ENCODE results near the gene PFN3. TPM values are rescaled to one million over a fixed set of nuclear protein-coding genes. Genes with fewer than 3 reads are reported as not detected.

The PFN3 gene
- polyA plus RNA-seq, 1 experiment: not detected

GRCh38 chr5:177356746-177357145 lies 43.7 kb downstream of the PFN3 start:
- POLR2A ChIA-PET: interaction anchor here (0.7 kb wide), 1 partner anchor 38 kb away, joined by 6 read pairs; no protein-coding TSS in a partner anchor
- DNase-seq (ENCODE audit: low read depth, low spot score): no peak
- CTCF ChIA-PET: interaction anchor here (0.6 to 1.0 kb wide), 3 partner anchors 14 to 141 kb away, joined by 4 to 5 read pairs (median 4); partner anchors contain the start of gene PDLIM7
- no peak overlapping the region for H3K4me3 ChIP-seq (ENCODE audit: low read depth, low read length)
- TF ChIP-seq CTCF (IDR thresholded peaks at IDR 0.05; ENCODE audit: low read depth, low read length): no peak
- H3K27me3 ChIP-seq (ENCODE audit: control insufficient read depth, insufficient read depth, low read length): peaks cover 15% of the 10 kb centered on the region
- H3K9me3 ChIP-seq (ENCODE audit: control insufficient read depth, insufficient read depth, low read length): no peaks in the 10 kb centered on the region; the same call in 1 of the 2 replicates
- no peak overlapping the region for H3K27ac ChIP-seq (ENCODE audit: low read depth, low read length)

- Histone ChIP-seq H3K4me3 (ENCODE audit: low read depth, low read length) (no peak overlapping the region), H3K9me3 (ENCODE audit: control insufficient read depth, insufficient read depth, low read length) (no peaks in the 10 kb centered on the region; the same call in 1 of the 2 replicates), H3K27ac (ENCODE audit: low read depth, low read length) (no peak overlapping the region), H3K27me3 (ENCODE audit: control insufficient read depth, insufficient read depth, low read length) (peaks cover 10% of the 10 kb centered on the region)
- TF ChIP-seq CTCF (IDR thresholded peaks at IDR 0.05; ENCODE audit: low read depth, low read length): no peak
- ChIA-PET CTCF (interaction anchor here (0.9 kb wide), 1 partner anchor 244 kb away, joined by 3 read pairs; no protein-coding TSS in a partner anchor), POLR2A (no interaction called here)
- no peak for DNase-seq (ENCODE audit: low read depth, low spot score)
These were observed 44.6 kb downstream of the PFN3 start for GRCh38 chr5:177355868-177356168.

- H3K27ac ChIP-seq (ENCODE audit: low read depth, low read length): no peak overlapping the region
- ChIA-PET POLR2A (no interaction called here), CTCF (interaction anchor here (0.9 to 1.9 kb wide), 3 partner anchors 12 to 243 kb away, joined by 3 to 4 read pairs (median 3); no protein-coding TSS in a partner anchor)
- H3K9me3 ChIP-seq (ENCODE audit: control insufficient read depth, insufficient read depth, low read length): no peaks in the 10 kb centered on the region; the same call in 1 of the 2 replicates
- H3K27me3 ChIP-seq (ENCODE audit: control insufficient read depth, insufficient read depth, low read length): peaks cover 9% of the 10 kb centered on the region
- no peak overlapping the region for H3K4me3 ChIP-seq (ENCODE audit: low read depth, low read length)
- no peak for DNase-seq (ENCODE audit: low read depth, low spot score)
- TF ChIP-seq CTCF (IDR thresholded peaks at IDR 0.05; ENCODE audit: low read depth, low read length): no peak
These were observed 45.1 kb downstream of the PFN3 start for GRCh38 chr5:177355162-177355867.

GRCh38 chr5:177354711-177355110 lies 45.8 kb downstream of the PFN3 start:
- Histone ChIP-seq H3K9me3 (ENCODE audit: control insufficient read depth, insufficient read depth, low read length) (no peaks in the 10 kb centered on the region; the same call in 1 of the 2 replicates), H3K27ac (ENCODE audit: low read depth, low read length) (no peak overlapping the region), H3K4me3 (ENCODE audit: low read depth, low read length) (no peak overlapping the region), H3K27me3 (ENCODE audit: control insufficient read depth, insufficient read depth, low read length) (peaks cover 7% of the 10 kb centered on the region)
- no peak for DNase-seq (ENCODE audit: low read depth, low spot score)
- no peak for TF ChIP-seq CTCF (IDR thresholded peaks at IDR 0.05; ENCODE audit: low read depth, low read length)
- POLR2A ChIA-PET: no interaction called here
- CTCF ChIA-PET: interaction anchor here (1.0 to 1.9 kb wide), 3 partner anchors 12 to 36 kb away, joined by 3 to 4 read pairs (median 3); no protein-coding TSS in a partner anchor

- CTCF ChIA-PET: interaction anchor here (1.0 to 1.9 kb wide), 3 partner anchors 13 to 36 kb away, joined by 3 to 4 read pairs (median 3); no protein-coding TSS in a partner anchor
These were observed 46.2 kb downstream of the PFN3 start for GRCh38 chr5:177354256-177354655.

More at GRCh38 chr5:177354256-177354655, 46.2 kb downstream of the PFN3 start:
- Histone ChIP-seq H3K9me3 (ENCODE audit: control insufficient read depth, insufficient read depth, low read length) (no peaks in the 10 kb centered on the region; the same call in 1 of the 2 replicates), H3K27me3 (ENCODE audit: control insufficient read depth, insufficient read depth, low read length) (peaks cover 3% of the 10 kb centered on the region), H3K27ac (ENCODE audit: low read depth, low read length) (no peak overlapping the region), H3K4me3 (ENCODE audit: low read depth, low read length) (no peak overlapping the region)
- TF ChIP-seq CTCF (IDR thresholded peaks at IDR 0.05; ENCODE audit: low read depth, low read length): no peak
- POLR2A ChIA-PET: no interaction called here
- no peak for DNase-seq (ENCODE audit: low read depth, low spot score)

Data from AG04450 (cell line).